ENCODE measurements around the gene CATSPERB.

CATSPERB gene

GRCh38 chr14:91719839-91720238, 12.0 kb downstream of the CATSPERB start:
- TF ChIP-seq CTCF (conservative IDR thresholded peaks at IDR 0.05) = no peak
- no peak overlapping the region for H3K27ac ChIP-seq

DNA sequence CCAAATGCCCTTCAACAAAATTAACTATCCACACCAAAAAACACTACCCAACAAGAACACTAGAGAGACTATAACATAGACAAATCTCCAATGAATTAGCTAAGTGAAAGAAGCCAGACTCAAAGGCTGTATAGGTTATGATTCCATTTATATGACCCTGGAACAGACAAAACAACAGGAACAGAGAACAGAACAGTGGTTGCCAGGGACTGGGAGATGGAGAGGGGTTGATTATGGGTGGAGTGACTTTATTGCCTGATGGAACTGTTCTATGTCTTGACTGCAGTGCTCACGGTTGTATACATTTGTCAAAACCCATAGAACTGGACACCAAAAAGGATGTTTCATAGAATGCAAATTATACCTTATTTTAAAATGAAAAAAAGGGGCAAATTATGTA, 14.9 kb downstream of the CATSPERB start:
- no peak for TF ChIP-seq CTCF (conservative IDR thresholded peaks at IDR 0.05)

DNA sequence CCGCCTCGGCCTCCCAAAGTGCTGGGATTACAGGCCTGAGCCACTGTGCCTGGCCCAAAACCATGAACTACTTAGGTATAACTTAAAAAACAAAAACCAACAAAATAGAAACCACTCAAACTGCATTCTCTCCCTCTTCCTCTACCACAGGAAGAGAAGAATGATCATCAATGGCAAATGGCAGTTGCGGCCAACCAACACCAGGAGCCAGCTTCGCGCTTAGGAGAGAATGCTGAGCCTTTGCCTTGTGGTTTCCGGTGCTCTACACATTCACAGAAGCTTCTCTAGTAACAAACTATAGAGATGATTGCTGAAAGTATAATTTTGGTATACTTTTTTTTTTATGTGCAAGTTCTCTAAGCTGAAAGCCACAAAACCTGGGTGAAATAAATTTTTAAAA, 17.1 kb downstream of the CATSPERB start:
- H3K27ac ChIP-seq = no peak overlapping the region
- TF ChIP-seq CTCF (conservative IDR thresholded peaks at IDR 0.05) = no peak

More for the DNA sequence above, 14.9 kb downstream of the CATSPERB start:
- H3K27ac ChIP-seq = no peak overlapping the region

DNA sequence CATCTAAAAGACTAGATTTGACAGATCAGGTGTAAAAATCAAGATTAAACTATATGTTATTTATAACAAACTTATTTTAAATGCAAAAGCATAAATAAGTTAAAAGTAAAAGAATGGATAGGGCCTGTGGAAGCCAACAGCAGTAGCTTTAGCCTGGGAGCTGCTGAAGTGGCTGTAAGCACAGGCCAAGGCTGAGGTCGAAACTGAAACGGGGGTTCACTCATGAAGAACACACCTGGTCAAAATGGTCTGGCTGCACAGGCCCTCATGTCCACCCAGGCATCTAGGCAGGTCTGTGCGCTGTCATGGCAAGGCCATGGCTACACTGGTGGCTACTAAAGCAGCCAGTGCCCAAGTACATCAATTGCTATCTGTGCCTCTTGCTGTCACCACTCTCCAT, 23.1 kb downstream of the CATSPERB start:
- no peak overlapping the region for H3K27ac ChIP-seq
- no peak for TF ChIP-seq CTCF (conservative IDR thresholded peaks at IDR 0.05)

DNA sequence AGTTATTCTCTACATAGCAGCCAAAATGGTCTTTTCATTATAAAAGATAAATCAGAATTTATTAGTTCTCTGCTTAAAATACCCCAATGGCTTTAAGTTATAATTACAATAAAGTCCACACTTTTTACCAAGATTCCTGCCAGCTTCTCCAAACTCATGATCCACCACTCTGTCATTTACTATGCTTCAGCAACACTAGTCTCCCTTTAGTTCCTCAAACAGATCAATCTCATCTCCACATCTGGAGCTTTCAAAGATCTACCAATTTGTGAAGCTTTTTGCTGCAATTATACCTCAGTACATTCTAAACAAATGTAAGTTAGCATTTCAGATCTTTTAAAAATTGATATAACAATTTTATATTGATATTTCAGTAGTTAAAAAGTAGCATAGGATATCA, 24.9 kb downstream of the CATSPERB start:
- no peak for TF ChIP-seq CTCF (conservative IDR thresholded peaks at IDR 0.05)

GRCh38 chr14:91694643-91695042, 37.2 kb downstream of the CATSPERB start:
- no peak overlapping the region for H3K27ac ChIP-seq
- TF ChIP-seq CTCF (conservative IDR thresholded peaks at IDR 0.05) = no peak

More for the DNA sequence above, 24.9 kb downstream of the CATSPERB start:
- H3K27ac ChIP-seq = no peak overlapping the region

DNA sequence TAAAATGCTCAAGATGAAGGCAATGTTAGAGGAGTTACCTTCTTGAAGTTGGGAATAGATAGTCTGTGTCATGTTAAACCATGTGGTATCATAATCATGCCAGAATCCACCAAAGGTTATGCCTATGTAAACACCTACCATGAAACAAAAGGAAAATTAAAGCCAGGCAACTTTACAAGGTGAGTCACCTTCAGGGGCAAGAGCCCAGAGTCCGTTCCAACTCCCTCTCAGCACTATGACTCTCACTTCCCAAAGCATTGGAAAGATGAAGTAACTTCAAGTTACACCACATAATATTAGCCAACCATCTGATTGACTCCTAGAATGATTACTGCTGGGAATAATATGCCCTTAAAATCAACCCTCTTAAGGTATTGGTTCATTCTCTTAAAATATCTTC, 38.5 kb downstream of the CATSPERB start:
- no peak for TF ChIP-seq CTCF (conservative IDR thresholded peaks at IDR 0.05)
- no peak overlapping the region for H3K27ac ChIP-seq

DNA sequence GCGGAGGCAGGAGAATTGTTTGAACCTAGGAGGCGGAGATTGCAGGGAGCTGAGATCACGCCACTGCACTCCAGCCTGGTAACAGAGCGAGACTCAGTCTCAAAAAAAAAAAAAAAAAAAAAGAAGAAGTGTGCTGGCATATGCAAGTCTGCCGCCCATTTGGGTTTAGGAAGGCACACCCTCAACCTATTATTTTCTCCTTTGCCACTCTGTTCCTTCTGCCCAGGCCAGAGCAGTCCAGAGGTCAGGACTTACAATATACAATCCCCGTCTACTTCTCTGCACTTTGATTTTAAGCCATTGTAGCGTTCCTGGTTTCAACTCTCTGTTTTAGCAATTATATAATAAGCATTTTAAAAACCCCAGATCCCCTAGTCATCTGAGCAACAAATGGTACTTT, 39.8 kb downstream of the CATSPERB start:
- H3K27ac ChIP-seq = no peak overlapping the region
- TF ChIP-seq CTCF (conservative IDR thresholded peaks at IDR 0.05) = no peak

Data from VCaP (cell line).